Measurements from ENCODE around the gene CT47C1.

CT47C1 gene

DNA sequence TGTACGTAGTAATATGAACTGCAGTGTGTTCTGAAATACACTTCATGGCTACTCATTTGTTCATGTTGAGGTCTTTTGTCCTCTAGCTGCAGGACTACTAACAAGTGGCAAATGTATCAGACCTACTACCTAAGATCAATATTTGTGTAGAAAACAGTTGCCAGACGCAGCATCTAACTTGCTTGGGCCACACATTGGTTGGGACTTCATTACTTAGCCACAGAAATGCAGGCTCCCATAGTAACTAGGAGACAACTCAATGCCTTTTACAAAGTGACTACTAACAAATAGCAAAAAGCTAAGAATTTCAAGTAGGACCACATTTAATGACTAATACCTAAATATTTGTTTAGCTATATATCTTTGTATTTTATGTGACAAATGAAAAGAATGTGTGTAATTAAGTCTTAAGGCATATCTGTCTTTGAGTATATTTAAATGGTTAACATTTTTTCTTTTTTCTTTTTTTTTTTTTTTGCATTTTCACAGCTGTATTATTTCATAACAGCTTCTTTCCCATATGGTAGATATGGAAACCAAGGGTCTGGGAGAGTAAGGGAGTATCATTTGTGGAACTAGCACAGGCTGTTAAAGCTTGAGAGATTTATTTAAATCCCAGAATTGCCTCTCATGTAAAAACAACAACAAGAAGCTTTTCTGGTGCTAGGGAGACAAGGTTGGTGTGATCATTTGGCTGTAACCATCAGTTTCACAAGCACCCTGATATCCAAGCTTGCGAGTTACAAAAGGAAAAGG, 2.7 kb downstream of the CT47C1 start:
- no peak for DNase-seq

DNA sequence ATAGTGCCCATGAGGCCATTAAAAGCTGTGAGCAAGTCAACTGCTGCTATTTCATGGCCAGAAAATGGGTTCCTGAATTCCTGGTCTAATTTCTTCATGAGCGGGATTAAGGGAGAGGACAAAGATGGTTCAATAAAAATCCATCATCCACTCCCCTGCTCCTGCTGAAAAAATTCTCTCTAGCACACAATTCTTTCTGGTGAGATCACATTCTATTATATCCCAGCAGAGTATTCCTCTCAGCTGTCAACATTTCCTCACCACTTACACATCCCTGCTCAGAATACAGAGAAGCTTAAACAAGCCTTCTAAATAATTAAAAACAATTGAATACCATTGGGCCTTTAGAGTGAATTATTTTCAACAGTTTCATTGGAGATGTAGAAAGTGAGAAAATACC, 9.5 kb downstream of the CT47C1 start:
- no peak for DNase-seq

DNA sequence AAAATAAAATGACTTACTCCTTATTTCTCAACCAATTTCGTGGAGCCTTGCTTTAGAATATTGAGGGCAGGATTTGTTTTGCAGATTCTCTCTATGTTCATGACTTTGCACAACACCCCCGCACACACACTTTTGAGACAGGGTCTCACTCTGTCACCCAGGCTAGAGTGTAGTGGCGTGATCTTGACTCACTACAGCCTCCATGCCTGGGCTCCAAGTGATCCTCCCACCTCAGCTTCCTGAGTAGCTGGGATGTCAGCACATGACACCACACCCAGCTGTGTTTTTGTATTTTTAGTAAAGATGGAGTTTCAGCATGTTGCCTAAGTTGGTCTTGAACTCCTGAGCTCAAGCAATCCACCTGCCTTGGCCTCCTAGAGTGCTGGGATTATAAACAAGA, 12.0 kb downstream of the CT47C1 start:
- DNase-seq, result no peak

DNA sequence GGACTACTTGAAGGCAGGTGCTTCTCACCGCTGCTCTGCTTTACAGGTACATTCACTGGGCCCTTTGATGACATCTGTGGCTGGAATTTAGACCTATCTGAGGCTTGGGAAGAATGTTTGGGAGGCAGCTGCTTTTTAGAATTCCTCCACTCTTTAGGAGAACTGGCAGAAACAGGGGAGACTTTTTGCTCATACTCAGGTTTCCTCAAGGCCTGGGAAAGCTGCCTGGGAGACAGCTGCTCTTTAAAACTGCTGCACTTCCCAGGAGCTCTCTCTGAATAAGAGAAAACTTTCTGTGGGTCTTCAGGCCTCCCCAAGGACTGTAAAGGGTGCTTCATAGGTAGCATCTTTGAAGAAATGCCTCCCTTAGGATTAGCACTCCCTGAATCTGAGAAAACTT, 14.3 kb downstream of the CT47C1 start:
- no peak for DNase-seq

DNA sequence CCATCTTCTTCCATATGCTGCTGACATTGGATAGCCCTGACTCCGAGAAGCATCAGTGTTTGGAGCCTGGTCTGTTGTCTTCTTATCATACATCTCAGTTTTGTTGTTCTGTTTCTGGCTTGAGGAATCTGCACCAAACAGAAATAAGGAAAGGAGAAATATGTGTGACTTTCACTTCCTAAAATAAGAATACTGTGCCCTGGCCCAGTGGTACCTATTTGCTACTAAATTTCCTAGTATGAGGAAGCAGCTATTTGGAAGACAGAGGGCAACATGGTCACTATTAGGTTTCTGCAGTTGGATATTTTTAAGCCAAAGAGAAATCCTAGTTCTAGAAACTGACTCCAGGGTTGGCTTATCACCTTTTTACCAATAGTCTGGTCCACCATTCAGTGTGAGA, 16.8 kb downstream of the CT47C1 start:
- no peak for DNase-seq

DNA sequence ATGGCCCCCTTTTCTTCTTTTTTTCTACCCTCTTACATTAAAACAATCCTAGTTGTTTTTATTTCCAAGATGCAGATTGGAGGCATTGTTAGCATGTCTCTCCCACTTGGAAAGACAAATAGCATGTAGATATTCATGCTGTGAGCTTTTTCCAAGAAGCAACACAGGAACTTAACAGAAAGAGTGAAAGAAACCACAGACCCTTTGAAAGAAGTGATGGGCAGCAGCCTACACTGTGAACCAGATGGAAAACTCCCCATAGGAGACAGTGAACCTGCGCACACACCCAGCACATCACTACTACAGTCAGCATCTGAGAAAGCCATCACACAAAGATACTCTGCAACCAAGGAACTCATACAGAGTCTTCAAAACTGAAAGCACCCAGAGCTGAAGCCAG, 17.8 kb downstream of the CT47C1 start:
- no peak for DNase-seq

DNA sequence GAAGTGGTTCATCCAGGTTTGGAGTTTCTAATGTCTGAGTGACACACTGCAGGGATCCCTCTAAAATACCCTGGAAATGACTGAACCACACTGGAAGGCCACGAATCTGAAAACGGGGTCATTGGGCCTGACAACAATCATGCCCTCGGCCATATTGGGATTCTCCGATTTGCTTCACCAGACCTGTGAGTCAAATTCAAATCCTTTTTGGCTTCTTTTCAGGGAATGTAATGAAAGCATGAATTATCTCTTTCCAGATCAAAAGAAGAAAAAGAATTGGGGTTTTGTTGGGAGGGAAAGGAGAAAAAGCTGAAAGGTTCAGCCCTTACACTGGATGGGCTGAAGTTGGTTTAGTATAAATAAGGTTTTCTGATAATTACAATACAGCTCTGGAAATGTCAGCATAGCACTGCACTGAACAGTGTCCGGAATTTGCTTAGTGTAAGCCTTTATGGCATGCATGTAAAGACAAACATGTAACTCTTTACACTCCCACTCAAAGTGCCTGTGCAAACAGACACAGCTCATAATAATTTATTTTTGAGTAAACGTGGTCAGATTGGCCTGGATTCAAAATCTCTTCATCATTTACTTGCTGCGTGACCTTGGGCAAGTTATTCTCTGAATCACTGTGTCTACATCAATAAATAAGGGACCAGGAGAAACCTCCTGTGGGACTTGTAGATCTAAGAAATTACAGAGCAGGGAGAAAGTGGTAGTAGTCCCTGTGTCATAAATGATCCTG, 21.4 kb downstream of the CT47C1 start:
- DNase-seq, result no peak

DNA sequence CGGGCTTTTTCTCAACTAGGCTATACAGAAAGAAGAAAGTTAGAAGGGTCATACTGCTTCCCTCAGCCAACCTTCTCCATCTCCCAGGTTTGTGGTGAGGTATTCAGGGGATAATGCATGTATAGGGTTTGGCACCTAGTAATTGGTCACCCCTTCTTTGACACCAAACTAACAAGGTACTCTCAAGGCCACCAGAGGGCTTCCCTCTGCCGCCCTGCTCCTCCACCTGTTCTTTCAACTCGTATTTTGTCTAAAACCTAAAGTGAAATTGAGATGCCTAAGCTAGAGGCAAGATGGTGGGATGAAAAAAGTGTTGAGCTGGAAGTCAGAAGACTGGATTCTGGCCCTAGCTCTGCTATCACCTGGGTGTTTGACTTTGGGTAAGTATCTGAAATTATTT, 22.0 kb downstream of the CT47C1 start:
- DNase-seq, result no peak

DNA sequence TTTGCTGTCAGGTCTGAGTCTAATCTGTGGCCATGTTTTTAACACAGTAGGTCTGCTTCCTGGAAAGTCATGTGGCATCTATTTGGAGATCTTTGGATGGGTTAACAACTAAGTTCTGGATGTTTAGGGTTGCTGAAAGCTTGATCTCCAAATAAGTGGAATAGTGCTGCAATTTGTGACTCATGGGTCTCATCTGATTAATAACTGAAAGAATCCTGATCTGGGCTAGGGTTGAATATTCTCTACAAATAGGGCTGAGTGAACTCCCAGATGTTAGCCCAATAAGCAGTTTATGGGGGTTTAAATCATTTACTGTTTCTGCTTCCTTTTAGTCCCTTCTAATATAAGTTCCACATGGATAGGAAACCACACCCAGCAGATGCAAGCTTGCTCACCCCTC, 23.1 kb downstream of the CT47C1 start:
- DNase-seq, result no peak

DNA sequence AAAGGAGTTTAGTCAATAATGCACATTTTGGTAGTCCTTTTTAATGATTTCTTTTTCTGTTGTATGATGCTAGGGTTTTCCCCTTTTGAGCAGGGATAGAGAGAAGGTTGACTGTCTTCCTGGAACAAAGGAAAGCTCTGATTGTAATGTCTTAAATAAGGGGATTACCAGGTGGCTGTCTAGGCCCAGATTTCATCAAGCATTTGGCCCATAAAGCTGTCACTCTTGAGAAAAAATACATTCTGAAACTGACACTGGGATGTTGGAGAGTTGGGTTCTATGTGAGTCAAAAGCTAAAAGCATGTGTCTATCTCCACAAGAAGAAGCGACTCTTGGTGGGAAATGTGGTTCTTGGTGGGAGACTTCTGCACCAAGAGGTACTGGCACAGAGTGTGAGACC, 28.4 kb downstream of the CT47C1 start:
- no peak for DNase-seq

DNA sequence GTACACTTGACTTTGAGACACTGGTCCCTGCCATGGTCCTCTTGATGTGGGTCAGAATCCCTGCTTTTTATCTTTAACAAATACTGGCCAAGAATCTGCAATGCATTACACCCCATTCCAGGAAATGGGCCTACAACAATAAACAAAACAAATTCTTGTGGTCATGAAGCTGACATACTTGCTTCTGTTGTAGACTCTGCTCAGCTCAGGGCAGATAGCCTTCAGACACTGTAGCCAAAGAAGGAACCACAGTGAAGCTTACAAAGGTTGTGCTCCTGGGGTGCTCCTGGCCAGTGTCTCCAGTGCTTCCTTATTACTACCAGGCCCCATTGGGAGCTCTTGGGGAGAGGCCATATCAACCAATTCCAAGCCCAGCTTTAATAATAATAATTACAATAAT, 33.0 kb downstream of the CT47C1 start:
- DNase-seq, result no peak

DNA sequence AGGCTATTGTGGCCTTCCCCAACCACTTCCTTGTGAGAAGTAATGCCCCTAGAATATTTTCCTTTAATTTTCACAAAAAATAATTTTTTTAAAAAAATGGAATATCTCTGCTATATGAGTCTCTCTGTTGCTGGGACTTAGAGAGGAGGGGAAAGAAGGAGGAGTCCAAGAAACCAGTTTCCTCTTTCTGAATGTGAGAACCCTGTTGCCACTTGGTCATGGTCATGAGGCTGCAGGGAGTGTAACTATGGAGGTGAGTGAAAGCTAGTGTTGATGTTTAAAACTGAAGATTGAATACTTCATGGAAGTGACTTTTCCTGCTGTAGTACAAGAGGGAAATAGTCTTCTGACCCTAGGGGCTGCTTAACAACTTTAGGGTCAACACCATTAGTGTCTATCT, 34.4 kb downstream of the CT47C1 start:
- DNase-seq, result no peak

DNA sequence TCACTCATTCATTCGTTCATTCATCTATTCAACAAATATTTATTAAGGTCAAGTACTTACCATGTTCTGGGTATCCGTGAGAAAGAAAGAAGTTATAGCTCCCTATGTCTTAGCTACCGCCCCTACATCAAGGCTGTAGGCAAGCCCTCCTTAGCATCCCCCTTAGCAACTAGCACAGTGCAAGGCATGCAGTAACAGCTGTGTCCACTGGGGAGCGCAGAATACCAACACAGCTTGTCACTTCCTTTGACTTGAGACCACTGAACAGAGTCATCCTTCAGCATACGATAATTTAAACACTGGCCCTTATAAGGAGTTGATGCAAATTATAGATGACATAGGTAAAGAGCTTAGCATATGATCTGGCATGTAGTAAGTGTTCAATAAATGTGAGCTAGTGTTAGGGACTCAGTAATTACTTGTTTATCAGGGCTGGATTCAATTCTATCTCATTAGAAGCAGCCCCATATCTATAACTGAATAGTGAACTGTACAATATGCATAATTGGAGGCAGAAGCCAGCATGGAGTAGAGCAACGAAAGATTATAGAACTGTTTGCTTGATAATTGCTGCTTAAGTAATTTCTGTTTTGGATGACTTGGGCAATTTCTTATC, 46.1 kb downstream of the CT47C1 start:
- DNase-seq, result peak; percentile 52

DNA sequence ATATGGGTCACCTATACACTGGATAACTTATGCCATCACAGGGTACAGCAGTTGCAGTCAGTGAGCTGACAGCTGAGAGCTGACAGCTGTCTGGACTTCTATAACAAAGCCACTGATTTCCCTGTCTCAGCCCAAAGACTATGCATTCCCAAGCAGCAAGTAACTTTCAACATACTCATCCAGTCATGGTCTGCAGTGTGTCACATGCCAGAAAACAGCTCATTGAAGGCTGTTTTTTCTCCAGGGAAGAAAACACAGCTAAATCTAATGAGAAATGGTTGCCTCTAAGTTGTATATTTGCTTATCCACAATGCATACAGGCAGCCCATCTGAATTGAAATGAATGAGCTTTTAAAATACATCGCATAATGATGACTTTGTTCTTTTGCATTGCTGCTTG, 48.5 kb downstream of the CT47C1 start:
- DNase-seq, result no peak

All from activated CD4-positive, alpha-beta T cell treated with anti-CD3 and anti-CD28 coated beads, Interleukin-2, amount 50 U/mL, for 16 hours (primary cell).